Medulla oblongata (tissue), 1 donor: ENCODE results near the gene ATL2.
"Not testable (repeated sequence)": the region's sequence is repeated elsewhere in the genome, so short reads cannot be mapped to it uniquely, and the experiment has no call there.

Experiments used
- DNase-seq: peaks from one replicate; pipeline ENCODE4 v3.0.0-alpha.2; 2015; ENCODE audit errors: extremely low spot score

The ATL2 gene

DNA sequence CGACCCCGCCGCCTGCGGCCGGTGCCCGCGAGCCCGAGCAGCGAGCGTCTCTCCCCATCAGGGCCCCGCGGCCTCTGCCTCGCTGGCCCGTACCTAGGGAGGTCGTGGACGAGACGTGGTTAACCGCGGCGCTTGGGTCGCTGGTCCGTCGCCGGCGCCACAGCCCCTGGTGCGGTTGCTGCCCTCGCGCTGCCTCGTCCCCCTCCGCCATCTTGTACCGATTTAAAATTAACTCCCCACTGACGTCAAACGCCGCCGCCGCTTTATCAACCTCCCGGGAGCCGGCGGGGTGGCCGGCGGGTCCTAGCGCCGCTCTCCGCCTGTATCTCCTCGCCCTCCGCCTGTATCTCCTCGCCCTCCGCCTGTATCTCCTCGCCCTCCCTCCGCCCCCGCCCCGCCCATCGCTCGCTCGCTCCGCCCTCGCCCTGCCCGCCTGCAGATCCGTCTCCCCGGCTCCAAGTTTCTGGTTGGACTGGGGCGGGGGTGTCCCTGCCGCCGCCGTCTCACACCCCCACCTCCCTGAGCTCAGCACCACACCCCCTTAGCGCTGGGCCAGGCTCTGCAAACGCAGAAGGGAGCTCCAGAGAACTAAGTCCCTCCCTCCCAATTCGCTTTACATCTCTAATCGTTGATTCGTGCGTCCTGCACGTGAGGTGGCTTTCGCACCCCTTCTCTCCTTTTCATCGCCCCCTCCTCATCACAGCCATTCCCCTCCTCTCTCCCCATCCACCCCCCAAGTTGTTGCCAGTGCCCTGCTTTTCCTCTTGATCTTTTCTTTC is at the start of gene ATL2:
Gene ATL2, minus strand, starts transcription at position 224 of the 779 bp plus-strand sequence. Its CDS starts 13 bp downstream, at position 211.
- peak; percentile 93 for DNase-seq

DNA sequence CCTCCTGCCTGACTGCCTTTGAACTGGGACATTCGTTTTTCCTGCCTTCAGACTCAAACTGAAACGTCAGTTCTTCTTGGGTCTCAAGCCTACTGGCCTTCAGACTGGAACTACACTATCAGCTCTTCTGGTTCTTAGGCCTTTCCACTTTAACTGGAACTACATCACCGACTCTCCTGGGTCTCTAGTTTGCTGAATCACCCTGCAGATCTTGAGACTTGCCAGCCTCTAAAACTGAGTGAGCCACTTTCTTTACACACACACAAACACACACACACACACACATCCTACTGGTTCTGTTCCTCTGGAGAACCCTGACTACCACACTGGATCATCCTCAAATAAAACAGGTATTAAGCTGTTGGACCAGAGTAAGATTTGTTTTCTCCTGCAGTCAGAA is 46.7 kb upstream of the ATL2 start:
- DNase-seq: no peak

DNA sequence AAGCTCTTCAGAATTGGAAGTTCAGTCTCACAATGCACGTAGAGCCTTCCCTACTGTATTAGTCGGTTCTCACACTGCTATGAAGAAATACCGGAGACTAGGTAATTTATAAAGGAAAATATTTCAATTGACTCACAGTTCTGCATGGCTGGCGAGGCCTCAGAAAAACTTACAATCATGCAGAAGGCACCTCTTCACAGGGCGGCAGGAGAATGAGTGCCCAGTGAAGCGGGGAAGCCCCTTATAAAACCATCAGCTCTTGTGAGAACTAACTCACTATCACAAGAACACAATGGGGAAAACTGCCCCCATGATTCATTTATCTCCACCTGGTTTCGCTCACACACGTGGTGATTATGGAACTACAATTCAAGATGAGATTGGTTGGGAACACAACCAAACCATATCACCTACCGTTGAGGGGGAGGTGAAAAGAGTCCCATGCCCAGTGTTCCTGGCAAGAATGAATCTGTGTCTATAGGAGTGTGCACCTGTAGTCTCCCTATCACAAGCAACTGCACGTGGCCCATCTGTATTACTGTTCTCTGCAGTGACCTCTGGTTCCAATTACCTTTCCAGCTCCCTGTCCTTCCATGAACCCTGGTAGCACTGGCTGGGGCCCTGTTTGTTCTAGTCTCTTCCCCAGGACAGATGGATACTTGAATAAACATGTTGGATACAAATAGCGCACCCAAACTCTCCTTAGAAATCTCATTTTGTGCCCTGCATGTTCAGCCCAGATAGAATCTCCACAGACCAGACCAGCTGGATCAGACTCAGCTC is 44.4 kb upstream of the ATL2 start:
- DNase-seq: no peak

DNA sequence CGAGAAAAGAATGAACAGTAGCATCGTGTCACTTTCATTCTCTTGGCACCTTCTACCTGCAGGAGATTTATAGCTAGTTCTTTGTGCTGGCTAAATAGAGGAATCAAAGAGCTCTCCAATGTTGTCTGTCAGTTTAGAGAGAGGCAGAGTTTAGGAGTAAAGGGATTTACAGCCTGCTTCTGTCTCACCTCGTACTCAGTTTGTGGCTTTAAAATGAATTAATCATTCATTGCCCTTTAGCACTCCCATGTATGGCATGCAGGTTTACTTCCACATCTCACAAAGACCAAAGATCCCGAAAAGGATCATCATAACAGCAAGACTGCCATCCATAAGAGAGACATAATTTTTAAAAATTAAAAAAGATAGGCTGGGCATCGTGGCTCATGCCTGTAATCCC is 42.4 kb upstream of the ATL2 start:
- DNase-seq: no peak

DNA sequence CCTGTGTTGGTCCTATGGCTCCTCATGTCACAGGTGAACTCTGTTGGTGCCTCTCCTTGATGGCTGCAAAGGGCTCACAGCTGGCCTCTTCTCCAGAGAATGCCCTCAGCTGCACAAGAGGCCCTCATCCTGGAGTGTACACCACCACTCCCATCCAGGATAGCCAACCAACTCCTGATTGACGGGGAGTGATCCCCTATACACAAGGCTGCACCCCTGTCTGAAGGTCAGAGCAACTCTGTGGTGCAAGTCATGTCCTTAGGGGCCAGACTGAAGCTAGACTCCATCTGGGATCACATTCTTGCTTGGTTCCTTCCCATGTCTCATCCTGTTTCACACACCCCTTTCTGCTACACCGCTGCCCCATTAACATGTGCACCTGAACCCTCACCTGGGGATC is 41.7 kb upstream of the ATL2 start:
- no peak for DNase-seq

DNA sequence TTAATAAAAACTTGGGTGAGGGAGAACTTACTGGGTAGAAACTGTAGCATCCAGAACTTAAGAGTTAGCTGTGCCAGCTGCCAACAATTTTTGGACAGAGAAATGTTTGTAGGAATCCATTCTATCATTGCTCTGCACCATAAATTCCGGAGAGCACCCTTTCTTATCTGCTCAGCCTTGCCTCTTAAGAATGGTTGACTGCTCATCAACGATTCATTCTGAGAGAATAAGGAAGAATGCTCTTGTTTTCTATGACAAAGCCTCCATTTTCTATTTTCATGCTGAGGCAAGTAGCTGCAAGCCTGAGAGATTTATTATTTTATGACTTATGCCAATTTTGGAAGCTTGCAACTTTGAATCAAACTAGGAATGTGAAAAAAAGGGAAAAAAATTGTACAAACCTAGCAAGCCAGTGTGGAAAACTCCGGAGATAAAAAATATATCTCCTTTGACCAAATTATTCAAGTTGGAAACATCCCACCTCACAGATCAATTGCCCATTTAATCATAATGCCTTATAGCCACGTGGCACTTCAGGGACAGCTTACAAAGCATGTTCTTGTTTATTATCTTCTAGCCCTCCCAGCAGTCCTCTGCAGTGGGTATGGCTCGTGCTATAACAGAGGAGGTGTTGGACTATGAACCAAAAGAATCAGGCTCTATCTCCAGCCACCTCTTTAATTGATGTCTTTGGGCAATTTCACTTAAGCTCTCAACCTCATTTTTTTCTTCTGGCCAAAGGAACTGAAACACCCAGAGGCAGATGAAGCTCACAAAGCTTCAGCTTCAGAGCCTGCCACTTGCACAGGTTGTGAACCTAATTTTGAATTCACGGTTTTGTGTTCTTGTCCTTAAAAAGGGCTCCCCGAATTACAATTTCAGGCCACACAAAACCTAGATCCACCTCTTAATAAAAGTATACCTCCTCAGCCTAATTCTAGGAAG is 40.9 kb upstream of the ATL2 start:
- no peak for DNase-seq

DNA sequence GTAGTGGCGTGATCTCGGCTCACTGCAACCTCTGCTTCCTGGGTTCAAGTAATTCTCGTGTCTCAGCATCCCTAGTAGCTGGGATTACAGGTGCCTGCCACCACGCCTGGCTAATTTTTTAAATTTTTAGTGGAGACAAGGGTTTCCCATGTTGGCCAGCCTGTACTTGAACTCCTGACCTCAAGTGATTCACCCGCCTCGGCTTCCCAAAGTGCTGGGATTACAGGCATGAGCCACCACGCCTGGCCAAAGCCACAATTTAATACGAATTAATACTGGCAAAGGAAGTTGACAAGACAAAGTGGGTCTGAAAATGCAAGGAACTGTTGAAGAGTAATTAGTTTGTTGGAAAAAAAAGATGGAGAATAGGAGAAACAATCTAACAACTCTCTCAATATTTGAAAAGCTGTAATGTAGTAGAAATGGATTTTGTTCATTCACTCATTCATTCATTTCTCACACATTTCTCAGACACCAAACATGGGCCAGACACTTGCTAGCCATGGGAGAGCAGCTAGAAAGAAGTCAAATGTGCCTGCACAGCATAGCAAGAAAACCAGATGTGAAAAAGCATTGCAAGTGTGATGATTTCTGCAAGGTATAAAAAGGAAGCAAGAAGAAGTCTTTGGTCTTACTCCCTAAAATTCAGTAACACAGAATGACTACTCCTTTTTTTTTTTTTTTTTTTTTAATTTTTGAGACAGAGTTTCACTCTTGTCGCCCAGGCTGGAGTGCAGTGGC is 39.4 kb upstream of the ATL2 start:
- no peak for DNase-seq

DNA sequence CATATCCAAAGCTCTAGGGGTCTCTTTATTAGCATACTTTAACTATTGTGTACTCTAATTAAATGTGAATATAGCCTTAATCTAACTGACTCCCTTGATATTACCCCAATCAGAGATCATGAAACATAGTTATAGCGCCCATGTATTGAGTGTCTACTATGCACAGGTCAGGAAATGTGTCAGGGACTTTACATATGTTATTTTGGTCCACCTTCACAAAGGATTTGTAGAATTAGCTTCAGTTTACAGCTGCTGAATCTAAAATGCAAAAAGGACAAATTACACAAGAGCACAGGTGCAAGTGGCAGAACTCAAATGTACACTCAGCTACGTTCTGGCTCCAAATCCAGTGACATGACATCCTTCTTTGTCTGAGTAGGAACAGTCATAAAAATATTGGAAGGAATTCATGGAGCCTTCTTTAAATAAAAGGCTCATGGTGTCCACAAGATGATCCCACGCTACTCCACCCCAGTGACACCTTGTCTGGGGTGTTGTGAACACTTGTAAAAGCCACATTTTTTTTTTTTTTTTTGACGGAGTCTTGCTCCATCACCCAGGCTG is 38.7 kb upstream of the ATL2 start:
- DNase-seq: no peak

DNA sequence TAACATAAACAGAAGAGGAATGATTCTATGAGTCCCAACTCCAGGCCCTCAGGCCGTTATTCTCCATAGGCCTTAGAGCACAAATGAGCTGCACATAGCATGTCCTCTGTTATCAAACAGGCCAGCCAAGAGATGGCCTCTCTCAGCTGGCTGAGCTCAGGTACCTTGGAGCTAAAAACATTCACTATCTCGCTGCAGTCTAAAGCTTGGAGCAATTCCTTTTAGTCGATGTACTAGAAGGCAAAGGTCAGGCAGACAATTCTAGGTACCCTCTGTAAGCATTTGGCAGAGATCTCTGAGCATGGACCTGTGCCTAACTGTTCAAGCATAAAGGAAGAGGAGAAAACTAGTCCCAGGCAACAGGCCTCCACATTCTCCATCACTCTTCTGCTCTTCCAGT is 38.0 kb upstream of the ATL2 start:
- DNase-seq: no peak

DNA sequence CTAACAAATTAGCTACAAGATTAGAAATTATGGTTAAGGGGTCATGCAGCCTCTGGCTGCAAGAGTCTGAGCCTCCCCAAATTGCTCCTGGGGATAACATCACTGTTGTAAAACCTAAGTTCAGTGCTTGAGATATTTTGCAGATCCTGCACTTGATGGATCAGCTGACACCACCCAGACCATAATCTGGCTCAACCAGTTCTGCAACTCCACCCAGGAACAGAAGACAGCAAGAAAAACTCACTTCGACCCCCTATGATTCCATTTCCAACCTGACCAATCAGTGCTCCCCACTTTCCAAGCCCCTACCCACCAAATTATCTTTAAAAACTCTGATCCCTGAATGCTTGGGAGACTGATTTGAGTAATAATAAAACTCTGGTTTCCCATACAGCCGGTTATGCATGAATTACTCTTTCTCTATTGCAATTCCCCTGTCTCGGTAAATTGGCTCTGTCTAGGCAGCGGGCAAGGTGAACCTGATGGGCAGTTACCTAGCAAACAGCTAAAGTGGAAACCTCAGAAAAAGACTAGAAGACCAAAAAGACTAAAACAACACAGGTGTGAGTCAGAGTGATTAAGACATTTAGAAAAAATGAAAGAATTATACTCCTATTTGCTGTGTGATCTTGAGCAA is 35.3 kb upstream of the ATL2 start:
- not testable (repeated sequence) for DNase-seq

DNA sequence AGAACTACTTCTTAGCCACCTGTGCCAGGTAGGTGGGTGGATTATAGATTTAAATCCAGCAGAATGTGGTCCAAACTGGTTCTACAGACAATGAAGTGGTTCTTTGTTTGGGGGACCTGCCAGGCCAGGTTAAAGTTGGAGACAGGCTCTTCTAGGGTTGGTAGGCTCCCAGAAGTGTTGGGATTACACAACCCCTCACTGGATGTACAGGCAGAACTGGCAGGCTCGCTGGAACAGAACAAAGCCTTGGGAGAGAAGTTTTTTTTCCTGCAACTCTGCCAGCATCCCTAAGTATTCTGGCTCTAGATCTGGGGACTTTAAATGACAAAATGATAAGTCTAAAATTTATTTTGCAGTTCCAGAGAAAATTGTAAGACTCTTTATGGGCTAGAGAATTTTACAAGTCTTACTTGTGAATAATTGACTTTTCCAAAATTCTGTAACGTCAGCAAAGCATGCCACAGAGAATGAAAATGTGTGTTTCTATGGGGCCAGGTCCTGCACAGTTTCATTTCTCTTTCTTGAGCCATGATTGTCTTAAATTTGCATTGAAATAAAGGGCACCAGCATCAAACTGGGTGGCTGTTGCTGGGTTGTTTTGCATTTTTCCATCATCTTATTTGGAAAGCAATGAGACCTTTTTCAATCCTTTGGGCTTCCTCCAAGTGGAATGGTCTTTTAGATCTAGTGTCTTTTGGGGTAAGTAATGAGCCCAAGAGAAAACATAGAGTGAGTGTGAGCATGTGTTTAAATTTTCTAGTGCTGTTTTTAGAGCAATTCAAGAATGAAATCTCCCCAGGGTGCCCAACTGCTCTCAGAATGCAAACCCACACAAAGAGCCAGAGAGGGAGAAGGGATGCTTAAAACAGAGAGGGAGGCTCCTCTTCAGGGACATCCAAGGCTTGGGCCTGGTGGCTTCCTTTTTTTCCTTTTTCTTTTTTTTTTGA is 32.4 kb upstream of the ATL2 start:
- peak; percentile 23 for DNase-seq

DNA sequence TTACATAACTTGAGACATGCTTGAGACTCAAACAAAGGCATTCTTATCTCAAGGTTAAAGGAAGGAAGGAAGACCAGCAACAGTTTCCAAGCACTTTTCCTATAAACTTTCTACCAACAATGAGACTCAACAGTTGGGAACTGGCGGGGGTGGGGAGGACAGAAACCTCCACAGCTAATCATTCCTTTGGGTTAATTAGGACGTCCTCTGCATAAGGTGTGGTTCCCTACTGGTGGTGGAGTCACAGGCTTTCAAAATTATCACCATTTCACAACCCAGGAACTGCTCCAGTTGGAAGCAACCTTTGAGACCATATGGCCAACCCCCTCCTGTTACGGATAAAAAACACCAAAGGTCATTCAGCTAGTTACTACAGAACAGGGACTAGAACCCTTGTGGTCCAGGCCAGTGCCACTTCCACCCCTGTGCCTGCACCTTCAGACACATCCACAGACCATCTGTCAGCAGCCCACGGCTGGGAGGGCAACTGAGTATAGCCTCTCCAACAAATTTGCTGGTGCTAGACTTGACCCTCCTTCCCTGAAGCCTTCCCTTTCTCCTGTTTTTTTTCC is 30.1 kb upstream of the ATL2 start:
- DNase-seq: no peak

DNA sequence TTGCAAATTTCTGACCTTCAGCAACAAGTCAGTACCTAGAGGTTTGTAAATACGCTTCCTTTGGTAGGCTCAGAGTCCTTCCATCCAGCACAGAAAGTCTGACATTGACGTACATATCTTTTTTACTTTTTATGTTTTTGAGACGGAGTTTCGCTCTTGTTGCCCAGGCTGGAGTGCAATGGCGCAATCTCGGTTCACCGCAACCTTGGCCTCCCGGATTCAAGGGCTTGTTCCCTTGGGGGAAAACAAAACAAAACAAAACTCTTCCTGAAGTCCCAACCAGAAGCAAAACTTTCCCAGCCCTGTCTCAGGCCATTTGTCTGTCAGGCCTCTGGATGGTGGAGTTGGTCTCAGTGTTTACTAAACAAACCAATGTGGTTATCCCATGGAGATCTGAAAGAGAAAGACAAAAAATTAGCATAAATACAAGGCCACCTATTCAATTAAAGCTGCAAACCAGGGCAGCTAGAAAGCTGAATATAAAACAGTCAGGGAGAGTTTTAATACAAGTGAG is 29.6 kb upstream of the ATL2 start:
- DNase-seq: no peak

DNA sequence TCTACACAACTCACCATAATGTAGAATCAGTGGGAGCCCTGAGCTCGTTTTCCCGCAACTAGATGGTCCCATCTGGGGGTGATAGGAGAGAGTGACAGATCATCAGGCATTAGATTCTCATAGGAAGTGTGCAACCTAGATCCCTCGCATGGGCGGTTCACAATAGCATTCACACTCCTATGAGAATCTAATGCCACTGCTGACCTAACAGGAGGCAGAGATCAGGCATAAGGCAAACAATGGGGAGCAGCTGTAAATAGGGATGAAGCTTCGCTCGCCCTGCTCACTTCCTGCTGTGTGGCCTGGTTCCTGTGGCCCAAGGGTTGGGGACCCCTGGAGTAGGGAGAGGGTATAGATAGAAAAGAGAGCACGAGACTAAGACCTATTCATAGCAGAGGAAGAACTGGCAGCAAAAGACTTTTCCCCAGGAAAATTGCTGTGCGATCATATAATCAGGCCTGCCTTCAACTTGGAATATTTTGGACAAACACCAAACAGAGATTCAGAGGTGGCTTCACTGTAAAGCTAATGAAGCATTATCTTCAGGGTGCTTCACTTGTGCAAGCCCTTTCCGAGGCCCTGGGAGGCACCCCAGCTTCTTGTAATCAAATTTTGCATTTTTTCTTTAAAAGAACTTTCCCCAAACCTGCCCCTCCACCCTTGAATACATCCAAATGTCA is 29.0 kb upstream of the ATL2 start:
- no peak for DNase-seq

DNA sequence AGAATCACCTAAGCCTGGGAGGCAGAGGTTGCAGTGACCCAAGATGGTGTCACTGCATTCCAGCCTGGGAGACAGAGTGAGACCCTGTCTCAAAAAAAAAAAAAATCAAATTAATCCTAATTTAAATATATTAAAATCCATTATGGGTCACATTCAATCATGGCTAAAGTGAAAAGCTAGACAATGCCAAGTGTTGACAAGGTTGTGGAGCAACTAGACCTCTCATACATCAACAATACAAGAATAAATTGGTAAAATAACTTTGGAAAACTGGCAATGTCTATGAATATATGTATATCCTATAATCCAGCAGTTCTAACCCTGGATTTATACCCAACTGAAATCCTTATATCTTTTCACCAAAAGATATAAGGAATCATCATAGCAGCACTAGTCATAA is 23.4 kb upstream of the ATL2 start:
- DNase-seq: no peak

DNA sequence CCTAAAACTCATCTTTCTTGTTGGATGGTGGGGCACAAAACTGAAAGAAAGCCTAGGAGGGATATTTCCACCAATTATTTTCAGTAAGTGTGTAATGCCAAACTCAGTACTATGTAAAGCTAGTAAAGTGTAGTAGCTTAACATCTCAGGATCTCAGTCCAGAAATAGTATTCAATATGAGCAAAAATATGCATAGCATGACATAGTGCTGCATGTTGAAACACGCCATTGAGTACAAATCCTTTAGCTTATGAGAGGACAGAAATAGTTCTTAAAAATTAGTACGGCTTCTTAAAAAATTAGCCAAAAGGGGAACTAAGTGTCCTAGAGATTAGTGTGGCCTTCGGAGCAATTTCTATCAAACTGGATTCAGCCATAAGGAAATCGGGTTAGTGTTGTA is 21.7 kb upstream of the ATL2 start:
- DNase-seq: no peak

DNA sequence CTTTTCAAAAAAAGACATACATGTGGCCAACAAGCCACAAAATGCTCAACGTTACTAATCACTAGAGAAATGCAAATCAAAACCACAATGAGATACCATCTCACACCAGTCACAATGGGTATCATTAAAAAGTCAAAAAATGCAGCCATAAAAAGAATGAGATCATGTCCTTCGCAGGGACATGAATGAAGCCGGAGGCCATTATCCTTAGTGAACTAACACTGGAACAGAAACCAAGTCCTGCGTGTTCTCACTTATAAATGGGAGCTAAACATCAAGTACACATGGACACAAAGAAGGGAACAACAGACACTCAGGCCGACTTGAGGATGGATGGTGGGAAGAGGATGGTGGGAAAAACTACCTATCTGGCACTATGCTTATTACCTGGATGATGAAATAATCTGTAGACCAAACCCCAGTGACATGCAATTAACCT is 17.8 kb upstream of the ATL2 start:
- DNase-seq: no peak

DNA sequence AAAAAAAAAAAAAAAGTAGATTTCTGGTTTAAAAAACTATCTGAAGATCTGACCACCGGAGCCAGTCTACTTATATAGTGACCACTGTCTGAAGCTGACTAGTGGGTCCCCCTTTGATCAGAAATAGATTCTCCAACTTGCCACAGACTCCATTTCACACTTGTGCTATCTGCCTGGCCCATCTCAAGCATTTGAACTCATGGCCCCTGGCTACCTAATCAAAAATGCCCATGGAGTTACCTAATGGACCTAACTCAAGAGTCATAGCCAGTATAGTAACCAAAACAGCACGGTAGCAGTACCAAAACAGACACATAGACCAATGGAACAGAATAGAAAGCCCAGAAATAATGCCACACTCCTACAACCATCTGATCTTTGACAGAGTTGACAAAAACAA is 17.0 kb upstream of the ATL2 start:
- no peak for DNase-seq
